SK-N-SH treated with all-trans-retinoic acid at 6 μM for 48 hours (cell line): ENCODE results near the gene HIVEP3.

Experiments
- ATAC-seq: fragments of 200-7000 bp; cut with Tn5 transposase; 3 replicates; pipeline ENCODE4 v1.9.1; 2020; ENCODE audit warnings: mild to moderate bottlenecking, moderate library complexity
- ARNTL ChIP-seq: fragments of 450-650 bp; formaldehyde crosslinking; IDR thresholded peaks from 2 replicates; pipeline ENCODE4 v1.5.0; 2020; ENCODE audit warnings: low read depth, mild to moderate bottlenecking, moderate library complexity, borderline replicate concordance
- CREB5 ChIP-seq: fragments of 250-450 bp; sonication (Bioruptor Pico); IDR thresholded peaks from 2 replicates; pipeline ENCODE4 v1.5.1; 2020; ENCODE audit warnings: low read depth, mild to moderate bottlenecking, moderate library complexity
- CSDC2 ChIP-seq: fragments of 250-450 bp; sonication (Bioruptor Pico); IDR thresholded peaks from 2 replicates; pipeline ENCODE4 v1.5.0; 2020; ENCODE audit warnings: mild to moderate bottlenecking, moderate library complexity
- CSRNP3 ChIP-seq: fragments of 250-450 bp; sonication (Bioruptor Pico); IDR thresholded peaks from 2 replicates; pipeline ENCODE4 v1.5.1; 2021; ENCODE audit warnings: mild to moderate bottlenecking, moderate library complexity
- ESRRG ChIP-seq: fragments of 250-450 bp; sonication (Bioruptor Pico); IDR thresholded peaks from 2 replicates; pipeline ENCODE4 v1.6.1; 2021; ENCODE audit warnings: mild to moderate bottlenecking
- GLIS3 ChIP-seq: fragments of 250-450 bp; sonication (Bioruptor Pico); IDR thresholded peaks from 2 replicates; pipeline ENCODE4 v1.5.0; 2020; ENCODE audit warnings: mild to moderate bottlenecking, moderate library complexity
- ISL1 ChIP-seq: fragments of 250-450 bp; sonication (Bioruptor Pico); IDR thresholded peaks from 2 replicates; pipeline ENCODE4 v2.1.2; 2022; ENCODE audit warnings: mild to moderate bottlenecking, moderate library complexity
- OSR1 ChIP-seq: fragments of 250-450 bp; sonication (Bioruptor Pico); IDR thresholded peaks from 2 replicates; pipeline ENCODE4 v1.8.0; 2022; ENCODE audit warnings: moderate library complexity, mild to moderate bottlenecking, inconsistent platforms
- PATZ1 ChIP-seq: fragments of 250-450 bp; sonication (Bioruptor Pico); IDR thresholded peaks from 2 replicates; pipeline ENCODE4 v1.8.0; 2020; ENCODE audit warnings: mild to moderate bottlenecking, moderate library complexity, borderline replicate concordance
- POU6F1 ChIP-seq: fragments of 250-450 bp; sonication (Bioruptor Pico); IDR thresholded peaks from 2 replicates; pipeline ENCODE4 v1.8.0; 2021; ENCODE audit warnings: low read depth, mild to moderate bottlenecking, moderate library complexity, borderline replicate concordance
- PPARA ChIP-seq: fragments of 250-450 bp; sonication (Bioruptor Pico); IDR thresholded peaks from 2 replicates; pipeline ENCODE4 v1.5.0; 2020; ENCODE audit warnings: mild to moderate bottlenecking, borderline replicate concordance
- RARB ChIP-seq: fragments of 250-450 bp; sonication (Bioruptor Pico); IDR thresholded peaks from 2 replicates; pipeline ENCODE4 v1.8.0; 2021; ENCODE audit warnings: mild to moderate bottlenecking, moderate library complexity
- SNAI2 ChIP-seq: fragments of 250-450 bp; sonication (Bioruptor Pico); IDR thresholded peaks from 2 replicates; pipeline ENCODE4 v1.5.0; 2020; ENCODE audit warnings: mild to moderate bottlenecking, moderate library complexity
- TOX ChIP-seq: fragments of 250-450 bp; sonication (Bioruptor Pico); IDR thresholded peaks from 2 replicates; pipeline ENCODE4 v1.8.0; 2021; ENCODE audit warnings: mild to moderate bottlenecking, moderate library complexity, borderline replicate concordance
- TSHZ2 ChIP-seq: fragments of 250-450 bp; sonication (Bioruptor Pico); IDR thresholded peaks from 2 replicates; pipeline ENCODE4 v1.5.0; 2020; ENCODE audit warnings: mild to moderate bottlenecking, moderate library complexity
- ZC3H10 ChIP-seq: fragments of 250-450 bp; sonication (Bioruptor Pico); IDR thresholded peaks from 2 replicates; pipeline ENCODE4 v1.5.1; 2021; ENCODE audit warnings: mild to moderate bottlenecking, moderate library complexity
- ZFP3 ChIP-seq: fragments of 250-450 bp; sonication (Bioruptor Pico); IDR thresholded peaks from 2 replicates; pipeline ENCODE4 v1.5.0; 2020; ENCODE audit warnings: mild to moderate bottlenecking, moderate library complexity
- ZFP30 ChIP-seq: fragments of 450-650 bp; formaldehyde crosslinking; IDR thresholded peaks from 2 replicates; pipeline ENCODE4 v1.5.0; 2022; ENCODE audit warnings: mild to moderate bottlenecking, moderate library complexity
- ZNF565 ChIP-seq: fragments of 450-650 bp; formaldehyde crosslinking; conservative IDR thresholded peaks from 2 replicates; pipeline ENCODE4 v1.5.0; 2020; ENCODE audit warnings: low read depth, mild to moderate bottlenecking, moderate library complexity
- ZNF70 ChIP-seq: fragments of 450-650 bp; formaldehyde crosslinking; IDR thresholded peaks from 2 replicates; pipeline ENCODE4 v1.5.0; 2020; ENCODE audit warnings: mild to moderate bottlenecking, moderate library complexity
- ZNF8 ChIP-seq: fragments of 450-650 bp; formaldehyde crosslinking; IDR thresholded peaks from 2 replicates; pipeline ENCODE4 v1.5.0; 2020; ENCODE audit warnings: mild to moderate bottlenecking, moderate library complexity

The HIVEP3 gene

GRCh38 chr1:41540886-41541591 lies 377.7 kb downstream of the HIVEP3 start (continued):
- TF ChIP-seq PATZ1 (no peak), GLIS3 (CRISPR knock-in tag) (no peak), ISL1 (CRISPR knock-in tag) (no peak), ZNF8 (CRISPR knock-in tag) (no peak)
- TF ChIP-seq, all 23 proteins: peak for 0

- TF ChIP-seq ZFP3 (CRISPR knock-in tag) (no peak), OSR1 (CRISPR knock-in tag) (no peak), POU6F1 (CRISPR knock-in tag) (no peak), ARNTL (CRISPR knock-in tag) (no peak), RARB (CRISPR knock-in tag) (no peak), PATZ1 (no peak), CREB5 (no peak), ZC3H10 (CRISPR knock-in tag) (no peak), ZNF70 (no peak), GLIS3 (CRISPR knock-in tag) (no peak), TSHZ2 (CRISPR knock-in tag) (no peak), CSRNP3 (CRISPR knock-in tag) (no peak), ISL1 (CRISPR knock-in tag) (no peak), CSDC2 (CRISPR knock-in tag) (no peak), ESRRG (CRISPR knock-in tag) (no peak), ZNF565 (CRISPR knock-in tag) (no peak), PPARA (CRISPR knock-in tag) (no peak), TOX (CRISPR knock-in tag) (no peak), ZNF8 (CRISPR knock-in tag) (no peak)
- TF ChIP-seq, all 23 proteins: peak for 0
- ATAC-seq: no peak
These were observed 378.7 kb downstream of the HIVEP3 start for GRCh38 chr1:41539999-41540398.

- no peak for TF ChIP-seq CSDC2 (CRISPR knock-in tag)
- no peak for TF ChIP-seq TOX (CRISPR knock-in tag)
- TF ChIP-seq CSRNP3 (CRISPR knock-in tag): no peak
- no peak for TF ChIP-seq ARNTL (CRISPR knock-in tag)
- no peak for TF ChIP-seq CREB5
- TF ChIP-seq ZFP30: no peak
- TF ChIP-seq SNAI2 (CRISPR knock-in tag): no peak
These were observed 379.3 kb downstream of the HIVEP3 start for GRCh38 chr1:41539418-41539805.

More at GRCh38 chr1:41539418-41539805, 379.3 kb downstream of the HIVEP3 start:
- ATAC-seq: no peak
